Esophagus (tissue), 2 donors: ENCODE data around the gene FCN1. TPM values are rescaled to one million over a fixed set of nuclear protein-coding genes. Genes with fewer than 3 reads are reported as not detected.

Experiments used
- H3K27ac ChIP-seq, 2 donors: one replicate each; pipeline ENCODE4 v1.5.1; 2013; ENCODE audit warnings: low read depth in 2 of 2, mild to moderate bottlenecking in 2 of 2, inconsistent platforms in 1 of 2, low read length in 1 of 2, moderate library complexity in 1 of 2
- H3K27me3 ChIP-seq, 2 donors: one replicate each; pipeline ENCODE4 v1.6.1; 2013; ENCODE audit warnings: low read length in 2 of 2, control low read depth in 1 of 2, mild to moderate bottlenecking in 1 of 2; ENCODE audit not compliant: insufficient read depth in 2 of 2, control insufficient read depth in 1 of 2
- H3K36me3 ChIP-seq, 2 donors: one replicate each; pipeline ENCODE4 v1.6.1; 2013; ENCODE audit warnings: low read length in 1 of 2; ENCODE audit not compliant: control insufficient read depth in 2 of 2, insufficient read depth in 2 of 2
- H3K4me1 ChIP-seq, 2 donors: one replicate each; pipeline ENCODE4 v1.6.1; 2013; ENCODE audit warnings: low read length in 1 of 2; ENCODE audit not compliant: control insufficient read depth in 2 of 2, insufficient read depth in 2 of 2
- H3K4me3 ChIP-seq, 2 donors: one replicate each; pipeline ENCODE4 v1.5.1; 2013; ENCODE audit warnings: low read length in 2 of 2, mild to moderate bottlenecking in 2 of 2, low read depth in 1 of 2, moderate library complexity in 1 of 2
- H3K9me3 ChIP-seq, 2 donors: one replicate each; pipeline ENCODE4 v1.6.1; 2013; ENCODE audit warnings: mild to moderate bottlenecking in 2 of 2, low read depth in 1 of 2, low read length in 1 of 2, moderate library complexity in 1 of 2; ENCODE audit not compliant: control insufficient read depth in 2 of 2, insufficient read depth in 1 of 2
- WGBS, 2 donors: extraction: QIAGEN DNeasy Blood & Tissue Kit; methylation state at CpG; one replicate each; pipeline ENCODE4 v1.1.7; 2013; 5-methylcytosine and 5-hydroxymethylcytosine counted together
- polyA plus RNA-seq, 2 donors: library from polyadenylated mRNA; stranded (reverse); fragments of 200-250 nt; gene quantifications; one replicate each; pipeline ENCODE4 v1.2.3, GENCODE V29; 2013
- donor health status: healthy with polysubstance abuse.
- donor health status: Bipolar disorder and iron deficiency.

FCN1 gene
- polyA plus RNA-seq, 2 donors: 0.14 to 0.41 TPM

- Histone ChIP-seq H3K27ac (no peak overlapping the region), H3K27me3 (no peaks in the 10 kb centered on the region), H3K9me3 (no peaks in the 10 kb centered on the region), H3K4me3 (no peak overlapping the region), H3K4me1 (no peaks in the 10 kb centered on the region), H3K36me3 (no peaks in the 10 kb centered on the region)
- 62 to 76% methylated on average over 13 of the region's 13 CpGs for WGBS, 2 donors
Measured at GRCh38 chr9:134930398-134930797, 12.7 kb upstream of the FCN1 start.

DNA sequence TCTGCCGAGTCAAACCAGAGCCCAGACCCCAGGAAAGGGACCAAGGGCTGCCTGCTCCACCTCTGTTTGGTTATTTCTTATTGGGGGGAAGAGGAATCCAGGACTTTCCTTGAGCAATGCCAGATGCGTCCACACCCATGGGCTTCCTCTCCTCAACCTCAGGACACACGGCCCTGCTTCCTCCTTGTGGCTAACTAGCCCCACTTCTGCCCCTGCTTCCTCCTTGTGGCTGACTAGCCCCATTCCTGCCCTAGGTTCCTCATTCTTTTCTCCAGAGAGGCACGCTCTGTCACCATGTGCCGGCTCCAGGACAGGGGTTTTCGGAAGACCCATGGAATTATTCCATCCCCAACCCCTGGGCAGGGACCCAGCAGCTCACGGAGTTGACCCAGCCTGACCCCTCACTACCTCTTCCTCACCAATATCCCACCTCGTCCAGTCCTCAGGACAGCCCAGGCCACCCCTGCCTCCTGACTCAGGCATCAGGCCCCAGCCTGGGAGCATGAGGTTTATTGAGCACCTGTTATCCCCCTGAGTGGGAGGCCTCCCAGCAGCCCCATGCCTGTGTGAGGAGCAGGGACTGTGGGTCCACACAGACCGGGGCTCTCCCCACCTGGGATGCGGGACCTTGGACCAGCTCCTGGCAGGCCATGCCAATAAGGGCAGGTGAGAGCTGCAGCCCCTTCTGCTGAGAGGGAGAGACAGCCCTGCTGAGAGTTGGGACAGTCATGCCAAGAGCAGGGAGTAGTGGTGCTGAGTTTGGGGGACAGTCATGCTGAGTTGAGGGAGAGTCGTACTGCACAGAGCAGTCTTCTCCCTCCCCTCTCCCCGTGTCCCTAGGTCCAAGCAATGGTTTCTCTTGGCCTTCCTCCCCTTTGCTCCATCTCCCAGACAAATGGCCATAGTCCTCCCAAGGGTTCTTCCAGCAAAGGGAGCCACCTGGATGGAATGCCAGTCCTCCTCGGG, 11.8 kb upstream of the FCN1 start:
- Histone ChIP-seq H3K4me3 (no peak overlapping the region), H3K9me3 (no peaks in the 10 kb centered on the region), H3K4me1 (no peaks in the 10 kb centered on the region), H3K36me3 (no peaks in the 10 kb centered on the region), H3K27me3 (no peaks in the 10 kb centered on the region), H3K27ac (no peak overlapping the region)
- 67% methylated on average over 13 of the region's 13 CpGs for WGBS, 2 donors

DNA sequence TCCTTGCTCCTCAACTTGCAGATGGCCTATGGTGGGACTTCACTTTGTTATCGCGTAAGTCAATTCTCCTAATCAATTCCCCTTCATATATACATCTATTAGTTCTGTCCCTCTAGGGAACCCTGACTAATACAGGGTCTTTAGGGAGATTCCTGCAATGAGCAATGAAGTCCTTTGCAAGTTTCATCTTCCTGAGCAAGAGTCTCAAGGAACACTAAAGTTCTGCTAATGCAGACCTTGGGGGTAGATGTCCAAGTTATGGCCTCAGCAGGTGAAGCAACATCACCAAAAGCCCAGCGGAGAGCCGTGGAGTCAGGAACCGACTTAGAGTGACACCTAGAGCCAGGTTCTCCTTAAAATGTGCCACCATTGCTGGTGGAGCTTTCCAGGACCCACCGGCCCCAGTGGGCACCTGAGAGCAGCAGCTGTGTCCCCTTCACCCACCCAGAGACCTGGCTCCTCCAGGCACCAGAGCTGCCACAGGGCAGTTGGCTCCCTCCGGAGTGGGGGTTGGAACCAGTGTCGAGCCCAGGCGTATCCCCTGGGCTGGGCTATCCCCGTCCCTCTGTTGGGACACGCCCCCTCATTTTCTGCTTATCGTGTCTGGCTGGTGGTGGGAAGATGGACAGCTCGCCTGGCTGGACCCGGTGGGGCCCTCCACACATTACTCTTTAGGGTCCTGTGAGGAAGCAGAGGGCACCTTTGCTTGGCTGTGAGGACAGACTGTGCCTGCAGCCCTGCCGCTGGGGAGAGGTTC, 10.9 kb upstream of the FCN1 start:
- Histone ChIP-seq H3K27me3 (no peaks in the 10 kb centered on the region), H3K4me3 (no peak overlapping the region), H3K4me1 (no peaks in the 10 kb centered on the region), H3K9me3 (no peaks in the 10 kb centered on the region), H3K36me3 (no peaks in the 10 kb centered on the region), H3K27ac (no peak overlapping the region)
- 62% methylated on average over 15 of the region's 15 CpGs for WGBS, 2 donors

- WGBS, 2 donors: 78 to 80% methylated on average over 7 of the region's 7 CpGs
- no peak overlapping the region for H3K27ac ChIP-seq
- H3K4me3 ChIP-seq: no peak overlapping the region
- H3K9me3 ChIP-seq: no peaks in the 10 kb centered on the region
- no peaks in the 10 kb centered on the region for H3K27me3 ChIP-seq
- H3K4me1 ChIP-seq: no peaks in the 10 kb centered on the region
- H3K36me3 ChIP-seq: no peaks in the 10 kb centered on the region
Measured at GRCh38 chr9:134925011-134925511, 7.3 kb upstream of the FCN1 start.

DNA sequence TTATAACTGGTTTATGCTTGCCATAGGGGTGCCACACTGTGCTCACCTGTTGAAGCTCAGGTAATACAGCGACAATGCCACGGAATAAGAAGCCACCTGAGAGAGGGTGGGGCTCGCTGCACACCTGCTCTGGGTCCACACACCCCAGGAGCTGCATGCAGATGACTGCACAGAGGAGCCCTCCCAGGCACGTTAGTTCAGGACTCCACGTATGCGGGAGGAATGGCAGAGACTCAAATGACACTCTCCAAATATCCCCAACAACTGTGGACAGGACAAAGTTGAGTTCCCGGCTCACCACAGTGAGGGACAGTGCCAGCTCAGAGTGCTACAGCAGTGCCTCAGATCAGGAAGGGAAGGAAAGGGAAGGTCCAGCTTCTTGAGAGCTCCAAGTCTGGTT, 5.8 kb upstream of the FCN1 start:
- no peak overlapping the region for H3K4me3 ChIP-seq
- H3K27ac ChIP-seq: no peak overlapping the region
- H3K4me1 ChIP-seq: no peaks in the 10 kb centered on the region
- WGBS, 2 donors: 75 to 86% methylated on average over 7 of the region's 7 CpGs
- no peaks in the 10 kb centered on the region for H3K27me3 ChIP-seq
- H3K9me3 ChIP-seq: peaks cover 0 to under 1% of the 10 kb centered on the region in 2 donors
- H3K36me3 ChIP-seq: no peaks in the 10 kb centered on the region

DNA sequence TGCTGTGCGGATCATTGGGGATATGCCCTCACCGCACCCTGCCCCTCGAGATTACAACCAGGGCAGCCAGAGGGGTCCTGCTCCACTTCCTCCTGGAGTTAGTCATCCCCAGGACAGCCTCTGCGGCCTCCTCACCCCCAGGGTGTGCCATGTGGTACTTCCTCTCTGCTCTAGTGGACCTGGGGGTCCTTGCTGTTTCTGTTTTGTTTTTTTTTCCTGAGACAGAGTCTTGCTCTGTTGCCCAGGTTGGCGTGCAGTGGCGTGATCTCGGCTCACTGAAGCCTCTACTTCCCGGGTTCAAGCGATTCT, 5.2 kb upstream of the FCN1 start:
- WGBS, 2 donors: 78 to 79% methylated on average over 9 of the region's 9 CpGs
- no peaks in the 10 kb centered on the region for H3K36me3 ChIP-seq
- H3K9me3 ChIP-seq: peaks cover 0 to 2% of the 10 kb centered on the region in 2 donors
- H3K4me1 ChIP-seq: no peaks in the 10 kb centered on the region
- H3K27me3 ChIP-seq: no peaks in the 10 kb centered on the region
- H3K4me3 ChIP-seq: no peak overlapping the region
- no peak overlapping the region for H3K27ac ChIP-seq

DNA sequence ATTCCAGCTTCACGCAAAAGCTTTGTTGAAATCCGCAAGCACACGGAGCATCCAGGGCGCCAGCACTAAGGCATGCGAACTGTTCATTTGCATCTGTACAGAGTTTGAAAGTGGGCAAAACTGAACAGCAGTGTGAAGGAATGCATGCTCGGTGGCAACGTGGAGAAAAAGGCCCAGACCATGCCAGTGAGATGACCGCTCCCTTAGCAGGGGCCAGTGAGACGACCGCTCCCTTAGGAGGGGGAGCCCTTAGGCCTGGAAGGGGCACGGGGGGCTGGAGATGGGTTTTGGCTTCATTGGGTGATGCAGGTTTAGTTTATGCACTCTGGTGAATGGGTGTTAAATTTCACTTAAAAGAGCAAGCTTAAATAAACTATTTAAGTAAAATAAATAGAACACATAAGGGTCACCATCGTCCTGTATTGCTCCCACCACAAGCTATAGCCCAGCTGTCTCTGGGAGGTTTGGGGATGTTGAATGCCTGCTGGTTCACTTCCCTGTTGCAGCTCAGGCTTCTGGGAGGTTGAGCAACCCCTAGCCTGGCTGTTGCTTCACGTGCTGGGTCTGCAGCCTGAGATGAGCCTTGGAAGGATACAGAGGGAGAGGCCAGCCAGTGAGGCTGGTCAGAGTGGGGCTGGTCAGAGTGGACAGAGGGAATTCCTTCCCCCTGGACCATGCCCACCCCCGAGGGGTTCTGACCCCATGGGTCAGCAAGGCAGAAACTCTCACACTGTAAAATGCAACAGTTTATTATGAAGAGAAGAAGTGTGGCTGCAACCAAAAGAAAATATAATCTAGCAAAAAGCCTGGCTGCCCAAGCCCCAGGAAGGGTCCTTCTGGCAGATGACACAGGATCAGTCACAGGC, 4.6 kb upstream of the FCN1 start:
- 66 to 68% methylated on average over 14 of the region's 14 CpGs for WGBS, 2 donors
- Histone ChIP-seq H3K4me3 (no peak overlapping the region), H3K27me3 (no peaks in the 10 kb centered on the region), H3K36me3 (no peaks in the 10 kb centered on the region), H3K4me1 (no peaks in the 10 kb centered on the region), H3K9me3 (peaks cover 0 to 2% of the 10 kb centered on the region in 2 donors), H3K27ac (no peak overlapping the region)

GRCh38 chr9:134919303-134919702, 1.6 kb upstream of the FCN1 start:
- 90% methylated on average over 3 of the region's 3 CpGs for WGBS, 2 donors
- Histone ChIP-seq H3K27ac (no peak overlapping the region), H3K9me3 (peaks cover 0 to 2% of the 10 kb centered on the region in 2 donors), H3K4me1 (no peaks in the 10 kb centered on the region), H3K27me3 (no peaks in the 10 kb centered on the region), H3K4me3 (no peak overlapping the region), H3K36me3 (no peaks in the 10 kb centered on the region)

GRCh38 chr9:134918646-134919045, 934 bp upstream of the FCN1 start:
- no peaks in the 10 kb centered on the region for H3K4me1 ChIP-seq
- peaks cover 0 to 2% of the 10 kb centered on the region in 2 donors for H3K9me3 ChIP-seq
- 89 to 90% methylated on average over 10 of the region's 10 CpGs for WGBS, 2 donors
- no peaks in the 10 kb centered on the region for H3K36me3 ChIP-seq
- no peak overlapping the region for H3K27ac ChIP-seq
- H3K27me3 ChIP-seq: no peaks in the 10 kb centered on the region
- no peak overlapping the region for H3K4me3 ChIP-seq
